ENCODE data around the gene PRDX3.

Gene PRDX3

DNA sequence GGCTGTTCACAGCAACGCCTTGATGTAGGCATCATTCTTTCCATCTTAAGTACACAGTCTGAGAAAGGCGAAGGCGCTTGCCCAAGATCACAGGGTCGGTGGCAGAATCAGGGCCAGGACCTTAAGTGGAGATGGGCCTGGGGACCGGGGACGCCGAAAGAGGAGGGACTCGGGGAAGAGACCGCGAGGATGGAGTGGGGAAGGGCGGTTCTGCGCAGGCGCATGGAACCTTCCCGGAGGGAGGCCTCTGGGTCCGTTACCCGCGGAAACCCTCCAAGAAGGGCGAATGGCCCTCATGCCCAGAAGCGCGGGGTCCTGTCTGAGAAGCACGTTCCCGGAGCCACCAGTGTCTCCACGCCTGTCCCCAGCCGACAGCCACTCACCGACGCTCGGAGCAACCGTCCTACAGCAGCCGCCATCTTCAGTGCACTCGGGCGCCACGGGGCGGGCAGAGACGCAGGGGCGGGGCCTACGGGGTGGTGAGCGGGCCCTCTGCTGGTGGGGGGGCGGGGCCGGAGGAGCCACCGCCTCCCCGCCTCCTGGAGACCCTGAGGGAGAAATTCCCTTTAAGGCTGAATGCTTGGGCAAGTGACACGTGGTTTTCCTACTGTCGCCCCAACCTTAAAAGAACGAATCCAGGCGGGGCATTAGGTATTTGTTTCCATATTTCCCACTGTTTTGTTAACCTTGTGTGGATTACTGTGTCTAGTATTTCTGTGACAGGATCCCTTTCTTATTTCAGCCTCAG, at the start of gene PRDX3:
Gene PRDX3, minus strand, starts transcription at position 441 of the 748 bp plus-strand sequence. Its CDS starts 22 bp downstream, at position 419.
- peak; percentile 95 for DNase-seq

GRCh38 chr10:119227825-119228224, 49.2 kb upstream of the PRDX3 start:
- CTCF ChIA-PET, result no interaction called here
- Mint-ChIP-seq H3K27ac (no peak overlapping the region), H3K9me3 (peaks cover 15% of the 10 kb centered on the region), H3K4me1 (peaks cover 13% of the 10 kb centered on the region), H3K27me3 (no peaks in the 10 kb centered on the region), H3K36me3 (peaks cover 15% of the 10 kb centered on the region), H3K4me3 (no peak overlapping the region)
- DNase-seq, result no peak

More for the DNA sequence above, at the start of gene PRDX3:
- Mint-ChIP-seq H3K27me3 (peaks cover 1% of the 10 kb centered on the region), H3K27ac (peak within 1 kb of the TSS; percentile 92), H3K4me1 (peaks cover 45% of the 10 kb centered on the region), H3K36me3 (peaks cover 17% of the 10 kb centered on the region), H3K9me3 (no peaks in the 10 kb centered on the region), H3K4me3 (peak within 1 kb of the TSS; percentile 90)
- CTCF ChIA-PET, result interaction anchor here (1.2 to 2.3 kb wide), 3 partner anchors 11 to 68 kb away, joined by 3 to 13 read pairs (median 3); no protein-coding TSS in a partner anchor

DNA sequence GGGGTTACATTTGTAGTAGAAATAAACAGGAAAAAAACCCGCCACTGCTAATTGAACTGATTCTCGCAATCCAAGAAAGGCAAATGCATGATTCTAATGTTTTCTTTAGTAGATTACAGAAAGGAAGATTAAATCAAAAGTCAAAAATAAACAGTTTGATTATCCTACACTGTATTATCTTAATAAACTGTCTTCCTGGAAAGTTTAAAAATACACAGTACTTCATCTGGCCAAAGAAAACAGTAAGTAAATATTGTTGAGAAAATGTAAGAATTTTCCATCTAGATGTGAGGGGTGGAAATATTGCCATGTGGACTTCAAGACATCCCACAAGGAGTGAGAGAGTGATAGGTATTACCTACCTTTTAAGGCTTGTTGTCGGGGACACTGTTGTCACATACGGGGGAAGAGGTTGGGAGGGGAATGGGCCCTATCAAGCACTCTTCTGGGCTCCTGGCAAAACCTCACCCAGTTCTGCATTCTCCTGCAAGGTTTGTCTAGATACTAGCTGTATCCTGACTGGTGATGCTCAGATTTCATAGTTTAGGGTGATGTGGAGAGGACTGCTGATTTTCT, 46.6 kb upstream of the PRDX3 start:
- Mint-ChIP-seq H3K4me3 (no peak overlapping the region), H3K27me3 (no peaks in the 10 kb centered on the region), H3K9me3 (no peaks in the 10 kb centered on the region), H3K4me1 (peaks cover 7% of the 10 kb centered on the region), H3K27ac (no peak overlapping the region), H3K36me3 (peaks cover 4% of the 10 kb centered on the region)
- no peak for DNase-seq
- CTCF ChIA-PET, result no interaction called here

GRCh38 chr10:119222966-119223386, 44.4 kb upstream of the PRDX3 start:
- Mint-ChIP-seq H3K9me3 (no peaks in the 10 kb centered on the region), H3K36me3 (peaks cover 2% of the 10 kb centered on the region), H3K4me3 (no peak overlapping the region), H3K27ac (no peak overlapping the region), H3K4me1 (peaks cover 7% of the 10 kb centered on the region), H3K27me3 (no peaks in the 10 kb centered on the region)
- no peak for DNase-seq
- CTCF ChIA-PET, result interaction anchor here (0.8 to 1.1 kb wide), 3 partner anchors 12 to 199 kb away, joined by 3 read pairs; no protein-coding TSS in a partner anchor

DNA sequence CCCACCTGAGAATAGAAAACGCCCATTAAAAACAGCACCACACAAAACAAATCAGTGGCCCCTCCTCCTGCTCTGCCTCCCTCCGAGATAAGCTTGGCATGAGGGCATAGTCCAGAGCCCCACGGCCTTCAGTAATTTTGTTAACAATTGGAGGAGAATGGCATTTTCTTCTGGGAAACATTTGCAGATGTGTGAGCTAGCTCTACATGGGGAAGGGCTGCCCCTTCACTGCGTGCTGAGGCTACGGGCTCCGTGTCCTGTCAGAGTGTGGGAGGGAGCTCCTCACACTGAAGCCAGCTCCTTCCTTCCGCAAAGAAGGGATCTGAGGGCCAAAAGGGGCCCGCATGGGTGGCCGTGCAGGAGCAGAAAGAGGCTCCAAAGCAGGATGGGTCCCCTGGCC, 43.9 kb upstream of the PRDX3 start:
- Mint-ChIP-seq H3K4me3 (no peak overlapping the region), H3K27ac (no peak overlapping the region)

DNA sequence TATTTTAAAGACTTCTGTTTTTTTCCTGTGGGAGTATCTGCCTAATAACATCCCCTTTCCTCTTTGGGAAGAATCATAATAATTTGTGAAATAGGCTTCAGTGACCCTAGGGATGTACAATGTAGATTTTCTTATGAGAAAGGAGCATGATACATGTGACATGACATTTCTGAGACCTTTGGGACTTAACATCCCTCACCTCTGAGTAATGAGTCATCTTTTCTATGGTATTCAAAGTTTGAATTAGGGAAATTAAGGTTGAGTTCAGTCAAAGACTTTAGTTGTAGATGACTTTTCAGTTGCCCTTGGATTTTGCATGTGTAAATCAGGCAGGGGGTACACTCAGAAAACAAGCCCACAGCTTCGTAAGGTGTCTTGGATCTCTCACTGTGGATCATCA, 43.1 kb upstream of the PRDX3 start:
- CTCF ChIA-PET, result interaction anchor here (0.9 to 1.2 kb wide), 2 partner anchors 12 to 13 kb away, joined by 3 read pairs; no protein-coding TSS in a partner anchor
- Mint-ChIP-seq H3K4me3 (no peak overlapping the region), H3K9me3 (no peaks in the 10 kb centered on the region), H3K27ac (no peak overlapping the region), H3K36me3 (no peaks in the 10 kb centered on the region), H3K27me3 (no peaks in the 10 kb centered on the region), H3K4me1 (peaks cover 10% of the 10 kb centered on the region)
- no peak for DNase-seq

More for the DNA sequence above, 43.9 kb upstream of the PRDX3 start:
- Mint-ChIP-seq H3K9me3 (no peaks in the 10 kb centered on the region), H3K27me3 (no peaks in the 10 kb centered on the region), H3K36me3 (no peaks in the 10 kb centered on the region), H3K4me1 (peaks cover 7% of the 10 kb centered on the region)
- no peak for DNase-seq
- CTCF ChIA-PET, result interaction anchor here (0.8 to 1.2 kb wide), 3 partner anchors 12 to 199 kb away, joined by 3 read pairs; no protein-coding TSS in a partner anchor

GRCh38 chr10:119221201-119221600, 42.6 kb upstream of the PRDX3 start:
- Mint-ChIP-seq H3K27ac (no peak overlapping the region), H3K4me3 (no peak overlapping the region), H3K36me3 (no peaks in the 10 kb centered on the region), H3K27me3 (no peaks in the 10 kb centered on the region), H3K9me3 (no peaks in the 10 kb centered on the region), H3K4me1 (peaks cover 11% of the 10 kb centered on the region)
- CTCF ChIA-PET, result interaction anchor here (1.2 kb wide), 1 partner anchor 12 kb away, joined by 3 read pairs; no protein-coding TSS in a partner anchor
- no peak for DNase-seq

DNA sequence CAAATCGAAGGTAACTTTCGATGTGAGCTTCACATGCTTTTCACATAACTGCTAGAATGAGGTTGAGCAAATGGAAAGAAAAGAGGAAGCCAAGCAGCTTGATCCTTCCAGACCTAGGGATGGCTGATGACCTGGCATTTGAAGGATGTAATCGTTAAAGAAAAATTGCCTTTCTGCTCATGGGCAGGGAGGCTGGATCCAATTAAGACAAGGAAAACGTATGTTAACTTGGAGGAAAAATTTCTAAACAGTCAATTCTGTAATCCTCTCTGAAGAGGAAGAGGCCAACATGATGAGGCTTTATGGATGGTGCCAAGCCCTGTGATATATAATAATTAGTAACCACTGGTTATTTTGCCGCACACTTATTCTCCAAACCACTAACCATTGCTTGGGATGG, 41.3 kb upstream of the PRDX3 start:
- DNase-seq, result no peak
- H3K27me3 Mint-ChIP-seq, result no peaks in the 10 kb centered on the region
- CTCF ChIA-PET, result no interaction called here
- no peaks in the 10 kb centered on the region for H3K9me3 Mint-ChIP-seq
- H3K4me1 Mint-ChIP-seq, result peaks cover 18% of the 10 kb centered on the region
- no peaks in the 10 kb centered on the region for H3K36me3 Mint-ChIP-seq
- H3K4me3 Mint-ChIP-seq, result no peak overlapping the region
- H3K27ac Mint-ChIP-seq, result no peak overlapping the region

GRCh38 chr10:119217991-119218490, 39.4 kb upstream of the PRDX3 start:
- H3K36me3 Mint-ChIP-seq, result peaks cover 5% of the 10 kb centered on the region

DNA sequence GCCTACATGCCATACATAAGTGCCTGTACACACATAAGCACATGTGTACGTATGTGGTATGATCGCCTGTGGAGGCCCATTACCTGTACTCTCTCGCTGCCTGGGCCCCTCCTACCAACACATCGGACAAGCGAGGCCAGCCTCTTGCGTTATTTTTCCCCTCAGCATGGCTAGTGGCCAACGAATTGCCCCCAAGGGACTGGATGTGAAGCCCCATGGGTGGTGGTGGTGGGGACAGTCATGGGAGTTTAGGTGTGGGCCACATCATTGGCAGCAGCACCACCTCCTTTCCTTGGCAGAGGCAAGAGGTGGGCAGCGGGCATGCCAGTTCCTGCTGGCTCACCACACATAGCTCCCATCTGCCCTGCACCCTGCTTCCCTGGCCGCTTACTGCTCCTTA, 38.8 kb upstream of the PRDX3 start:
- no peak for DNase-seq
- Mint-ChIP-seq H3K27ac (no peak overlapping the region), H3K27me3 (no peaks in the 10 kb centered on the region), H3K36me3 (peaks cover 8% of the 10 kb centered on the region), H3K4me3 (no peak overlapping the region), H3K4me1 (peaks cover 38% of the 10 kb centered on the region), H3K9me3 (no peaks in the 10 kb centered on the region)
- CTCF ChIA-PET, result interaction anchor here (0.6 to 1.6 kb wide), 2 partner anchors 8 to 23 kb away, joined by 3 to 7 read pairs; no protein-coding TSS in a partner anchor

More at GRCh38 chr10:119217991-119218490, 39.4 kb upstream of the PRDX3 start:
- no peaks in the 10 kb centered on the region for H3K27me3 Mint-ChIP-seq
- H3K27ac Mint-ChIP-seq, result no peak overlapping the region
- H3K9me3 Mint-ChIP-seq, result no peaks in the 10 kb centered on the region
- no peak for DNase-seq
- H3K4me3 Mint-ChIP-seq, result no peak overlapping the region
- CTCF ChIA-PET, result interaction anchor here (0.6 to 1.6 kb wide), 2 partner anchors 9 to 22 kb away, joined by 3 to 7 read pairs; no protein-coding TSS in a partner anchor
- peaks cover 32% of the 10 kb centered on the region for H3K4me1 Mint-ChIP-seq

DNA sequence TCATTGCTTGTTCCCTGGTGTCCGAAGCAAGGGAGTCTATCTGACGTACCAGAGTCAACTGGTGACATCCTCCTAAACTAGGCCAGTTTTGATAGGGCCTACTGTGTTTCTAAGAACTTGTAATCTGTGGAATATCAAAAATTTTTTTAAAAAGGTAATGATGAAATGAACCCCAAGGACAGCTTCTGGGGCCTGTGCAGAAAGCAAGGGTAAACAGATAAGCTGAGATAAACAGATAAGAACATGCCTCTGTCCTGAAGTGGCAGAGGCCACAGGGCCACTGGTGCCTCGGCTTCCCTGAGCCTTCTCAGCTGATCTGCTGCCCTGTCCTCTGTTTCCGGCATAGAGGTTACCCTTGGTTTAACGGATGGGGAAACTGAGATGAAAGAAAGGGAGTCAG, 37.5 kb upstream of the PRDX3 start:
- H3K27ac Mint-ChIP-seq, result no peak overlapping the region
- no peak for DNase-seq
- peaks cover 10% of the 10 kb centered on the region for H3K36me3 Mint-ChIP-seq
- H3K4me3 Mint-ChIP-seq, result no peak overlapping the region
- H3K9me3 Mint-ChIP-seq, result no peaks in the 10 kb centered on the region
- H3K4me1 Mint-ChIP-seq, result peaks cover 48% of the 10 kb centered on the region
- CTCF ChIA-PET, result no interaction called here
- no peaks in the 10 kb centered on the region for H3K27me3 Mint-ChIP-seq

DNA sequence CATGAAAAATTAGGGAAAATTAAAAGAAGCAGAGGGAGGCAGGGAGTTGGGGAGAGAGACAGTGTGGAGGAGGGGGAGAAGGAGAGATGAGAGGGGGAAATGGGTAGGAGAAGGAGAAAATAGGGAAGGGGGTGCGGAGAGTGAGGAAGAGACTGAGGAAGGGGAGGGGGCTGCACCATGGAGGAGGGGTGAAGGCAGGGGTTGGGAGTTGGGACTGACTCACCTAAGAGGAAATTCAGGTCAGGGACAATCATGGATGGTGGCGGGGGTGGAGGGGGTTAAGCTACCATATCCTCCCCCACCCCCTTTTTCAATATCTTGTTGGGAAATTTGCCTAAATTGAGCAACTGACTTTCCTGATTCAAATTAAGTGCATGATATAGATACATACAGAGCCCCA, 36.8 kb upstream of the PRDX3 start:
- peaks cover 12% of the 10 kb centered on the region for H3K36me3 Mint-ChIP-seq
- CTCF ChIA-PET, result no interaction called here
- H3K9me3 Mint-ChIP-seq, result no peaks in the 10 kb centered on the region
- no peaks in the 10 kb centered on the region for H3K27me3 Mint-ChIP-seq
- no peak for DNase-seq
- H3K27ac Mint-ChIP-seq, result no peak overlapping the region
- peaks cover 53% of the 10 kb centered on the region for H3K4me1 Mint-ChIP-seq
- no peak overlapping the region for H3K4me3 Mint-ChIP-seq

DNA sequence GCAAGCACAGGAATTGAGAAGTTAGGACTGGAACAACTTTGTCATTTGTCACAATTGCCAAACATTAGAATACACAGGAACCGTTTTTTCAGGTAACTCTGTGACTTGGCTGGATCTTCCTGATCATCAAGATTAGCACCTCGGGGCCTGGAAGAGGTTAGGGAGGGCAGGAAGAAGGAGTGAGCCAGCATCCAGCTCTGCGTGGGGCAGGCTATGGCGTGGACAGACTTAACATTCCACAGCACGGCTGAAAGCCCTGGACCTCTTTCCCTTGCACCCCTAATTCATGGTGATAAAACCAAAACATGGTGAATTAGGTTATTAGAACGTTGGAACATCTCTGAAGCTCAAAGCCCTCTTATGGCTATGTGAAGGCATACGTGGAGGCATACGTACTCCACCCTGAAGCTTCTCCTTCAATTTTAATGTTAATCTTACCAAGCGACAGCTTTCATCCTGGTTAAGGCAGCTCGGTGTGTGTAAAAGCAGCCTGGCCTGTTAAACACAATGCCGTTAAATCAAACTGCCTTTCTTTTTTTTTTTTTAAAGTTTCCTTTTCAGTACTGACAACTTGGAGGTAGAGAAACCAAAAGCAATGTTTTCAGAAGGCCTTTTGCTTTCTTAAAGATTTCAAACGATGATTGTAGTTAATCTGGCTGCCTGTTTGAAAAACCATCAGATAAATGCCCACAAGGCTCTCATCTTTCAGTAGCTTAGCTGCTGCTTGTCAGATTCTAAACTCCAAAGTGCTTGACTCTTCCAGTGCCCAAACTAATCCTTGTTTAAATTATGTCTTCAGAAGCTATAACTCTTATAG, 33.2 kb upstream of the PRDX3 start:
- peak overlapping the region; percentile 97 for H3K27ac Mint-ChIP-seq
- H3K9me3 Mint-ChIP-seq, result no peaks in the 10 kb centered on the region
- DNase-seq, result peak; percentile 55
- CTCF ChIA-PET, result interaction anchor here (1.1 to 1.6 kb wide), 5 partner anchors 12 to 206 kb away, joined by 3 to 7 read pairs (median 4); no protein-coding TSS in a partner anchor
- H3K4me3 Mint-ChIP-seq, result peak overlapping the region; percentile 66
- H3K4me1 Mint-ChIP-seq, result peaks cover 67% of the 10 kb centered on the region
- H3K27me3 Mint-ChIP-seq, result no peaks in the 10 kb centered on the region
- H3K36me3 Mint-ChIP-seq, result peaks cover 14% of the 10 kb centered on the region

DNA sequence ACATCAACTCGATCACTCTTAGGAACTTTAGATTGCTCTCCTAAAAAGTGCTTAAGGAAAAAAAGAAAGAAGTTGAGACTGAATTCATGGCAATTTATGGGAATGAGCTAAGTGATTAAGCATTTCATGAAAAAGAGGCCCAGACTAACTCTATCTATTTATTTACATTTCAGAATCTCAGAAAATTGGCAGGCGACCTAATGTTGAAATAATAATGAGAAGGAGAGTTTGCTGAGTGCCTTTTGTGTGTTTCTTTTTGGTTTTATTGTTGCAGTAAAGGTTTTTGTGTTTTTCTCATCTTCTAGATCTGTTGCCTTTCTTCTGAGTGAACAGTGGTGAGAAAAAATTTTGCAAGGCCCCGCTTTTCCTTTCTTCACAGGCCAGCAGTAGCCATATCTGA, 32.6 kb upstream of the PRDX3 start:
- H3K4me3 Mint-ChIP-seq, result peak overlapping the region; percentile 66
- H3K4me1 Mint-ChIP-seq, result peaks cover 70% of the 10 kb centered on the region
- peak overlapping the region; percentile 97 for H3K27ac Mint-ChIP-seq
- H3K36me3 Mint-ChIP-seq, result peaks cover 14% of the 10 kb centered on the region
- CTCF ChIA-PET, result interaction anchor here (1.1 to 1.6 kb wide), 6 partner anchors 11 to 206 kb away, joined by 3 to 7 read pairs (median 4); no protein-coding TSS in a partner anchor
- no peaks in the 10 kb centered on the region for H3K9me3 Mint-ChIP-seq
- DNase-seq, result no peak
- no peaks in the 10 kb centered on the region for H3K27me3 Mint-ChIP-seq
